NCI-H2227 (cell line): ENCODE results near the gene SLC39A3.

ENCODE experiments used
- DNase-seq: peaks from one replicate; lab custom pipeline; 2025; ENCODE audit not compliant: unreplicated experiment; lab: John Stamatoyannopoulos, UW

The SLC39A3 gene

DNA sequence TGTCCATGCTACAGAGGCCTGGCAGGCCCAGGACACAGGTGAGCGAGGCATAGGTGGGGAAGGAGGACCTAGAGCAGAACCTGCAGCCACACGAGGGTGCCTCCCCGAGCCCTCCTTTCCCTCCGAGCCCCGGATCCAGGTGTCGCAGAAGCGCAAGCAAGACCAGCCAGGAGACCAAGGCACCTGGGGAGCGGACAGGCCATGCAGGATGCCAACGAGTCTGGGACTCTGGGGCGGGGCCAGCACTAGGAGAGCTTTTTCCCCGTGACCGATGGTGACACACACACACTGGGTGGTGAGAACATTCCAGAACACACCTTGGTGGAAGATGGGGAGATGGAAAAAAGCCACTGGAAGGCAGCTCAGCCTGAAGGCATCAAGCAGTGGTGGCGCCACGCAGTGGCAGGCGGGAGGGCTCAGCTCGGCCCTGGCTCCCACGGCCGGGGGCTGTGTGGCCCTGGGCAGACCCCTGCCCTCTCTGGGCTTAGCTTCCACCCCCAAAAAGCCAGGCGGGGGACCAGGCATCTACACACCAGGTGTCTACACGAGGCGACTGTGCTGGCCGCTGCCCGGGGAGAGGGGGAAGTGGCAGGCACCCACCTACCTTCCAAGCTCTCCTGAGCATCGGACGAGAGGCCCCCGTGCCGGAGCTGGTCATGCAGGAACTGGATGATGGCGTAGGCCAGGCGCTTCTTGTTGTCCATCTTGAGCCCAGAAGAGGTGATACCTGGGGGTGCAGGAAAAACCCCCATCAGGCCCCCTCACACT lies 28.7 kb upstream of the SLC39A3 start:
- no peak for DNase-seq

DNA sequence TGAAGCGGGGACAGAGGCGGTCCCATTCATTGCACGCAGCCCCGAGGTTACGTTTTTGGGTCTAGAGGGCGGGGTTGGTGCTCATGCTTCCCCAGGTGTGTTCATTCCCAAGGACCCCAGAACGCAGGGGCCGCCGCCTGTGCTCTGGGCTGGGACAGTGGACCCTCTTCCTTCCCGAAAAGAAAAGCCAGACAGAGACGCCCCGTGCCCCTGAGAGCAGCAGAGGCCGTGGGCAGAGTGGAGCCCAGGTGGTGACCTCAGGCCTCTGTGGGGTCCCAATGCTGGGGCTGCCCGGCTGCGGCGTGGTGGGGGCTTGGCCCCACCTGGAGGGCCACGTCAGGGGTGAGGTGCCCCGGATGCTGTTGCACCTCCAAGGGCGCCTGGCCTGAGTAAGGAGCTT lies 27.9 kb upstream of the SLC39A3 start:
- no peak for DNase-seq

DNA sequence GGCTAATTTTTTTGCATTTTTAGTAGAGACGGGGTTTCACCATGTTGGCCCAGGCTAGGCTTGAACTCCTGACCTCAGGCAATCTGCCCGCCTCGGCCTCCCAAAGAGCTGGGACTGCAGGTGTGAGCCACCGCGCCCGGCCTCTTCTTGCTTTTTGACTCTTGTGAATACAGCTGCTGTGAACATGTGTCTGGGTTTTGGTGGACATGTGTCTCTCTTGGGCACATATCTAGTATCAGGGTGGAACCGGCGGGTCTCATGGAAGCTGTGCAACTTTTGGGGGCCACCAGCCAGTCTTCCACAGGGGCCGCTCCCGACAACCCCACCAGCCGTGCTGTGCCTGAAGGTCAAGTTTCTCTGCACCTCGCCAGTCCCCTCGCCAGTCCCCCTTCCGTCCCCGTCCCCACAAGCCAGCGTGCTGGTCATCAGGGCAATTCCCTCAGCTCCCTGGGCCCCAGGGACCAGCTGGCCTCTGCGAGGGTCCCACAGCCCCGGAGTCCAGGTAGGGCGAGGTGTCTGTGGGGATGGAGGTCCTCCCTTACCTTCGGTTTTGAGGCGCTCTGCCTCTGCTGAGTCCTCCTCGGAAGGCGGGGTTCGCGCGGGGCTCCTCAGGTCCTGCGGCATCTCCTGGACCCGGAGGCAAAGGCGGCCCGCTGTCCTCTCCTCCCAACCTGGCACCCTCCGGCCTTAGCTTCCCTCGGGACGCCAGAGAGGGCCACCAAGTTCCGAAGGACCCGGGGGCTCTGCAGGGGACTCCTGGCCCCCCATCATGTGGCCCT lies 27.0 kb upstream of the SLC39A3 start:
- DNase-seq, result no peak

DNA sequence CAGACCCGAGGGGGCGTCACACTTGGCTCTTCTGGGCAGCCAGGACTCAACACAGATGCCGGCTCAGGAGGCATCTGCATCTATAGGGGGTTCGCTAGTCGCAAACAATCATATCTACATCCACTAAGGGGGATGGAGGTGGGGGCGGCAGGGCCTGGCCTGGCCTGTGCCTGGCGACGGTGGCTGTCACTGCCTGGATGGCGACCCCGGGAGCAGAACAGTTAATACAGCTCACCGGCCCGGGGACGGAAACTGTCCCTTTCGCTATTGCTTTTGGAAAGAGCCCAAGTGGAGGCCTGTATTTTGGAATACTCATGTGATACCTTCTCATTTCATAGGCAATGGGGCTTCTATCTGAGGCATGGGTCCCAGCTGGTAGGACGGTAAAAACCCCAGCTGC lies 25.6 kb upstream of the SLC39A3 start:
- no peak for DNase-seq

DNA sequence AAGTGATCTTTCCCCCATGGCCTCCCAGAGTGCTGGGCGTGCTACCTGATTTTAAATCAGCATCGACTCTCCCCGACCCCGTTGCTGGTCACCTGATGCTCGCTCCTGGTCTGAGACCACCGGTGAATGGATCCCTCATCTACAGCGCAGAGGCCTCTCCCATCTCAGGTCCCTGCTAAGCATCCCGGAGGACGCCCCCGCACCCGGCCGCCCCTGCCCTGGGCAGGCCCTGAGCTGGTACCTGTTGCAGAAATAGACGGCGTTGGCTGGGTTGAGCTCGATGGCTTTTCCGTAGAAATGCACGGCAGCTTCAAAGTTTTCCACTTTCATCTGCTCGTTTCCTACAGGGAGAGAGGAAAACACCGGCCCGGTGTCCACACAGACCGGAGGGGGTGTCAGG lies 25.1 kb upstream of the SLC39A3 start:
- DNase-seq, result no peak

DNA sequence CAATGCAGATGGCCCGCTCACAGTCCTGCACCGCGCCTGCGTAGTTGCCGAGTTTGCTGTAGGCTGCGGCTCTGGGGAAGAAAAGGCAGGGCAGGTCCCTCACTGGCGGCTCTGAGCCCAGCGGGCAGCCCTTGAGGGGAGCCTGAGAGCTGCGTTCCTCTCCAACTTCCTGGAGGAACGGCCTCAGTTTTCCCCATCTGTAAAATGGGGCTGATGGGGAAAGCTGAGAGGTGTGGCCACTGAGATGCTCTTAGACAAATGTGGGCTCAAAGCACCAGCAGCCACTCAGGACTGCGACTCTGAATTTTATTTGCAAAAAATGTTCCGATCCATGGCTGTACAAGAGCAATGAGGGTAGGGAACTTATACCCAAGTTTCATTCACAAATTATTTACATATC lies 23.9 kb upstream of the SLC39A3 start:
- DNase-seq, result no peak

DNA sequence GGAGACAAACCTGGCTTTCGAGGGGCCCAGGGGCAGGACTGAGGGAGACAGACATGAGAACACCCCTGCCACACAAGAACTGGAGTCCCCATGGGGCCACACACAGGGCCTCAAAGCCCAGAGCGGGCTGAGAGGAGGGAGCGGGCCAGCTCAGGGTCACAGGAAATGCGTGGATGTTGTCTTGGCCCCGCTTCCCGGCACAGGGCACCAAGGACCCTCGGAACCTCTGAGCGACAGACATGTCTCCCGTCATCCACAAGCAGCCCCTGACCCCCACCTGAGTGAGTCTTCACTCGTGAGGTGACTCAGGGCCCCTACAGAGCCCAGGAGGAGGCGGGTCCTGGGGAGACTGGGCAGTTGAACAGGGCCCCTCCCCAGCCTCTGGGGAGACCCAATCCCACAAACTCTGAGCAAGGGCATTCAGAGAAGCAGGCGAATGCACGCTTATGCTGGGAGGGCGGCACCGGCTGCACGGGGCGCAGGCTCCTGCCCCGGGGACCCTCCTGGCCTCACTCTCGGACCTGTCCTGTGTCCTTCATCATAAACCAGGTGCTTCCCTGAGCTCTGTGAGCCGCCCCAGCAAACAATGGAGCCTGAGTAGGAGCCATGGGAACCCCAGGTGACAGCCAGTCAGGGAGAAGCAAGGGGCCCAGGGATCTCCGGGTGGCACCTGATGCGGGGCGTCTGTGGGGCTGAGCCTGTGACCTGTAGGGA lies 23.1 kb upstream of the SLC39A3 start:
- no peak for DNase-seq

DNA sequence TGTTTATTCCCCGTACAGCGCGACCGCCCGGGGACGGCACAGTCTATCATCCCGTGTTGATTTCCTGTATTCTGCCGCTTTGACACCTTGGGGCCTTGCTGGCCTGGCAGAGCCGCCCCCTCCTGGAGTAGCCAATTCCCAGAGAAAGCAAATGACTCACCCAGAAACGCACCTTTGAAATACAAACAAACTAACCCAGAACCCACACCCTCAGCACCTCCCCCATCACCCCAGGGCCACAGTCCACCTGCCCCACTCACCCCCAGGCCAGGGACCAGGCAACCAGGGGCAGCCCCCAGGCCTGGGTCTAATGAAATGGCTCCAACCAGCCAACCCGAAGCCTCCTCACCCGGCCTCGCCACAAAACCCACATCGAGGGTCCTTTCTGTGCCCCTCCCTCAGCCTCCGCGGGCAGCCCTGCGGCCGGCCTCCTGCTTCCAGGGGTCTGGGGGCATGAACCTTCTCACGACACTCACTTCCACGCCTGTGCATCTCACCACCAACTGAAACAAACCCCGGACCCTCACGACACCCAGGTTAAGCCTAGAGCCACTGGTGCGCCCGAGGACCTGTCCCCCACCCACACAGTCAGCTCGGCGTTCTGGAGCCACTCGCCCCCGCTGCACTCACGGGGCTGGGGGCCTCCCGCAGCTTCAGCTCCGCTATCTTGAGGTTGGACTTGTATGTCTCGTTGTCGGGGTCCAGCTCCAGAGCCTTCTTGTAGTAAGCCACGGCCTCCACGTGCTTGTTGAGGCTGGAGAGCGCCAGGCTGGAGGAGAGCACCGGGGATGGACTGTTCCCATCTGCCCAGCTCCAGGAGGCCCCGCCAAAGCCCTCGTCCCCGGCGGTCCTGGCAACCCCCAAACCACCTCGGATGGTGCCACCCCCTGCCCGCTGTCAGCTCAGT lies 22.3 kb upstream of the SLC39A3 start:
- no peak for DNase-seq

DNA sequence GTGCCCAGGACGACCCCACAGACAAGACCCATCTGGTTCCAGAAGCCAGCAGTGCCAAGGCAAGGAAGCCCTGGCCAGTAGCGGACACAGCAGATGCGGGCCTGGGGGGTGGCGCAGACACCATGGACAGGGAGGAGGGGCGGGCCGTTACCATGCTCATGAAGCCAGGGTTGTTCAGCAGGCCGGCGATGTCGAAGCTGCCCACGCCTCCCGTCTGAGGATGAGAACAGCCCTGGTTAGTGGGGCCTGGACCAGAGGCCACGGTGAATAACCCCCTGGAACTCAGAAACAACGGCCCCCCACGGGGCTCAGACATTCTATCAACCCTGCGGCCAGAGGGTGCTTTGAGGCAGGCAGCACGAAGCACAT lies 21.5 kb upstream of the SLC39A3 start:
- DNase-seq, result no peak

DNA sequence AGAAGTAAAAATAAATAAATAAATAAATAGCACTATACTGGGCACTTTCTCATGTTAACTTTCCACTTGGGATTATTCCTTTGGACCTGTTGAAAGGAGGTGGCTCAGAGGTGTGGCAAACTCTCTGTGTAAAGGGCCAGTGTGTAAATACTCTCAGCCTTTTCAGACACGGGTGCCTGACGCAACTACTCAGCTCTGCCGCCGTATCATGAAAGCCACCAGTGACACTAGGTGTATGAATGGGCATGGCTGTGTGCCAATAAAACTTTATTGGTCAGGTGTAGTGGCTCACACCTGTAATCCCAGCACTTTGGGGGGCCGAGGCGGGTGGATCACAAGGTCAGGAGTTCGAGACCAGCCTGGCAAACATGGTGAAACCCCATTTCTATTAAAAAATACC lies 20.1 kb upstream of the SLC39A3 start:
- DNase-seq, result no peak

DNA sequence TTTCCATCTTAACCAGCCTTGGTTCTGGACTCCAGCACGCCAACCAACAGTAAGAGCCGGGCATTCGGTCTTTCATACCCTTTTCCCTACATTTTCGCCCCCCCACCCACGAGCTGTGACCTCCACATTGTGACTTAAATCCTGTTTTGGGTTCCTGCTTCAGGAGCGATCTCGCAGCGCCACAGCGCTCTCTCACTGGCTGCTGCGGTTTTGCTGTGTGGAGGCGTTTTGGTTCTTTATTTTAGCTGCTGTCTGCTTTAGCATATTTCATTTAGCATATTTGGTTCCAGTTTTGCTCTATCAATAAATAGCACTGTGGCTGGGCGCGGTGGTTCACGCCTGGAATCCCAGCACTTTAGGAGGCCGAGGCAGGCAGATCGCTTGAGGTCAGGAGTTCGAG lies 19.5 kb upstream of the SLC39A3 start:
- DNase-seq, result no peak

DNA sequence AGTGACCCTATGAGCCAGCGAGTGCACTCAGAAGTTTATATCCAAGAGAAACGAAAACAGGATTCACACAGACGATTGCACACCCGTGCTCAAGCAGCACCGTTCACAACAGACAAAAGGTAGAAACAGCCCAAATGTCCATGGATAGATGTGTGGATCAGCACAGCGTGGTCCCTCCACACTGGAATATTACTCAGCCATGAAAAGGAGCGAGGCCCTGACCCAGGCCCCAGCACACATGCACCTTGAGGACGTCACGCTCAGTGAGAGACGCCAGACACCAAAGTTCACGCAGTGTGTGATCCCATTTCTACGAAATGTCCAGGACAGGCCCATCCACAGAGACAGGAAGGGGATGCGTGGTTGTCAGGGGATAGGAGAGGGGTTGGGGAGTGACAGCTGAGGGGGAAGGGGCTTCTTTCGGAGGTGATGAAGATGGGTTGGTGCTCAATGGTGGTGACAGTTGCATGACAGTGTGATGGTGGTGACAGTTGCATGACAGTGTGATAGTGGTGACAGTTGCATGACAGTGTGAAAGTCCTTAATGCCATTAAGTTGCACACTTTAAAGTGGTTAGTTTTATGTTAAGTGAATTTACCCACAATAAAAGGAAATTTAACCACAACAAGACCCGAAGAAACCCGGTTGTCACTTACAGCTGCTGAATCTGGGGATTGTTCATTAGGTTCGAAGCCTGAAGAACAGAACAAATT lies 18.9 kb upstream of the SLC39A3 start:
- no peak for DNase-seq

DNA sequence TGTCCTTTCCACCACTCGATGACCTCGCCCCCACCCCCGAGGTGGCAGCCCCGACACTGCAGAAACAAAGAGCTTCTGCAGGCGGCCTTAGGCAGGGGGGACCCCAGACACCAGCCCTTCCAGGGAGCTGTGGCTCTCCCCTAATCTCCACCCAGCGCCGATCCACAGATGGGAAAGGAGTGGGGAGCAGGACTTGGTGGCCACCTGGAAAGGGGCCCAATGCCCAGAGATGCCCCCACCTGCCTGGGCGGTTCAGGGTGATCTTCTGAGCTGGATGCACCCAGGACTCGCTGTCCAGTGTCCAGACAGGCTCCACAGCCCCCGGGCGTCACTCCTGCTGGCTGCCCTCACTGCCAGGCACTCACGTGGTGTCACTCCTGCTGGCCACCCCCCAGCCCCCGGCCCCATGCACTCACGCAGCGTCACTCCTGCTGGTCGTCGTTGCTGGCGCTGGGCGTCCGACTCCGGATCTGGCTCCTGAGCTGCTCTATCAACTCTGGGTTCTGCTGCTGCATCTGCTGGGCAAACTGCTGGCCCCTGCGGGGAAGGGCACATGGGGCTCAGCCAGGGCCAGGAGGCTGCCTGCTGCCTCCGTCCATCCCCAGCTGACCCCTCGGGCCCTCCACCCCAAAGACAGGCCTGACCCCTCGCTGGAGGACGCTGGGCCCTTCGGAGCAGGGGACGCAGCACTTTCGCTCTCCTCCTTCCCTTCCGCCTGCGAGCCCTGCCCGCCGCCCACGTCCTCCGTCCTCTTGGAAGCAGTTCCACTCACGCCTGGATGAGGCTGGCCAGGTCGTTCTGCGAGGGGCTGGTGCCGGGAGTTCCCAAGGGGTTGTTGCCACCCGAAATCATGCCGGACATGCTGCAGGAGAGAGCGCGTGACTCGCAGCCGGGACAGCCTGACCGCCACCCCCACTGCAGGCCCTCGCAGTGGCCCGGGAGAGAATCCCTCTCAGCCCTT lies 17.4 kb upstream of the SLC39A3 start:
- no peak for DNase-seq

DNA sequence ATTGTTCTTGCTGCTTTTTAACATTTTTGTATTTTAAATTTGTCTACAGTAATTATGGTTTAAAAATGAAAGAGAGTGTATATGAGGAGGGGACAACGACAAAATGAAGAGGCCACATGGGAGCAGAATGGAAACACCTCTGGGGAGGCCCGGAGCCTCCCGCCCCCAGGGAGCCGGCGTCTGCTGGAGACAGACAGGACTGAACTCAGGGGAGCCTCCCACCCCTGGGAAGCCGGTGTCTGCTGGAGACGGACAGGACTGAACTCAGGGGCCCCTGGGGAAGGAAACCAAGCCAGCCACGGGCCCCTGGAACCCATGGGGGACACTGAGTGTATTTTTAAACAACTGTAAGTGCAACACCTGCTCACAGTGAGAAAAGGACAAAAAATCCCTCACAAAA lies 16.7 kb upstream of the SLC39A3 start:
- no peak for DNase-seq

DNA sequence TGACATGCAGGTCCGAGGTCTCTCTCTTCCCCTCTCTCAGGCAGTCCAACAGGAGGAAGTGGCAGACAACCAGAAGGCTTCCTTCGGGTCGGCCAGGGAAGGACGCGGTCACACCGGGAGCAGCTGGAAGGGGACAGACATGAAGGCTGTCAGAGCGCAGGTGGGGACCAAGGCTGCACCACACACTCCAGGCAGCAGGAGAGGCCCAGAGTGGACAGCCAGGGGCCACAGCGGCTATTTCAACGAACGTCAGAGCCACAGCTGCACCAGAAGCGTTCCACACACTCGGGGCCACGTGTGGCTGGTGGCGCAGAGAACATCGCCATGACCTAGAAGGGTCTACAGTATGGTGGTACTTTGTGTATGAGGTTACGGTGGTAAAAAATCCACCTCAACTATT lies 16.0 kb upstream of the SLC39A3 start:
- DNase-seq, result no peak

DNA sequence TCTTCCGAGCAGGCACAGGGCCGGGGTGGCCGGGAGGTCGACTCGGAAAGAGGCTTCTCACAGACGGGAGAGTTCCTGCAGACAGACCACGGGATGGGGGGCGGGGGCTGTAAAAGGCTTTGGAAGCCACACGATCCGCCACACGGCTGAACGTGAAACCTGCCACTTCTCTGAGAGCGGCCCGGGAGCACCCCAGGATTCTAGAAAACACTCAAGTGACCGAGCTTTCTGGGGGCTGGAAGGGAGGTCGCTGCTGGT lies 15.6 kb upstream of the SLC39A3 start:
- DNase-seq, result no peak

DNA sequence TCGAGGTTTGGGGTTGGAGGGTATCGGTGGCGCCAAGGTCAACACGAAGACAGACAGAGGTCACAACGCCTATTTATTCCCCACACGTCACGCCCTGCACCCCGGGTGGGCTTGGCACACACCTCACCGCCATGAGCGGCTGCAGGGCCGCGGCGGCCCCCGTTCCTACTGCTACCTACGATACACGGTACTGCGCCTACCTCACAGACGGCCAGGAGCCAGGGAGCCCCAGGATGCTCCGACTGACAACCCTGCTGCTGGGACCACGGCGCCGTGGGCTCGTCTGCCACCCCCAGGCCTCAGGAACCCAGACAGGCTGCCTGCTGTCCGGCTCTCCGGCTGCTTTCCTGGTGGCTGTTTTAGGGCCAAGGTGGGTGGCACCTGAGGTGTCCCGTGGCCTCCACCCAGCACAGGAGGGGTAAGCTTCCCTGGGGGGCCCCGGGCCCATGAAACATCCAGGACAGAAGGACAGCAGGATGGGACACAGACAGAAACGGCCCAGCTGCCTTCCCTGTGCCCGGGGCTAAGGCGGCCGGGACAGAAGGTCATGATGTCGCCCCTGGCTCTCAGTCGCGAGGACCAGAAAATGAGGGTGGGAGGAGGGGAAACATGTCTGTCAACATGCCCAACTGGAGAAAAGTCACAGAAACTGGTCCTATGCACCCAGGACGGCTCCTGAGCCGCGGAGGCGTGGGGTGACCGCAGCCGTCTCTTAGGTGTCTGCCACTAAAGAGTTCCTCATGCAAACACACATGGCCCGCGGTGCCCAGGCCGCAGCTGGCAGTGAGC lies 15.0 kb upstream of the SLC39A3 start:
- no peak for DNase-seq

DNA sequence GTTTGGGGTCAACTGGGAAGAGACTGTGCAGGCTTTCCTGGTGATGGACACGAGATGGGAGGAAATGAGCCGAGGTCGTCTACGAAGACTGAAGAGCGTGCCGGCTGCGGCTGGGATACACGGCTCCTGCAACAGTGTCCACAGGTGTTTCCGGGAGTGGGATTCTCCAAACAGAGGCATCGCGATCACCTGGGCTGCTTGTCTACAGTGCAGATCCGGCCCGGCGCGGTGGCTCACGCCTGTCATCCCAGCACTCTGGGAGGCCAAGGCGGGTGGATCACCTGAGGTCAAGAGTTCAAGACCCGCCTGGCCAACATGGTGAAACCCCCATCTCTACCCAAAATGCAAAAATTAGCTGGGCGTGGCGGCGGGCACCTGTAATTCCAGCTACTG lies 11.6 kb upstream of the SLC39A3 start:
- DNase-seq, result no peak
